ENCODE measurements around the gene MED10.

- no peak for TF ChIP-seq POLR2A (IDR thresholded peaks at IDR 0.05; ENCODE audit: low read depth, low read length)
- TF ChIP-seq MAX (IDR thresholded peaks at IDR 0.05; ENCODE audit: insufficient read depth, insufficient read length): no peak
- TF ChIP-seq CTCF (IDR thresholded peaks at IDR 0.05; ENCODE audit: extremely low read depth in 1 of 2, insufficient read depth in 1 of 2, low read depth in 1 of 2, low read length in 2 of 2): no peak
- TF ChIP-seq EZH2 (IDR thresholded peaks at IDR 0.05; ENCODE audit: borderline replicate concordance, low read depth, low read length, severe bottlenecking): no peak
- TF ChIP-seq POLR2AphosphoS5 (IDR thresholded peaks at IDR 0.05; ENCODE audit: insufficient read depth, low read depth, low read length): no peak
- no peak for TF ChIP-seq GATA2 (IDR thresholded peaks at IDR 0.05; ENCODE audit: insufficient read depth, insufficient read length, low read depth, low read length)
- TF ChIP-seq JUN (IDR thresholded peaks at IDR 0.05; ENCODE audit: borderline replicate concordance, insufficient read depth, insufficient read length, low read depth): no peak
- TF ChIP-seq MYC (IDR thresholded peaks at IDR 0.05; ENCODE audit: low read depth, low read length): no peak
- no peak for TF ChIP-seq FOS (IDR thresholded peaks at IDR 0.05; ENCODE audit: borderline replicate concordance, insufficient read depth, low read length)
These were observed 56.1 kb downstream of the MED10 start for GRCh38 chr5:6322163-6322713.

Data from endothelial cell of umbilical vein (primary cell).